M059J (cell line): ENCODE measurements around the gene GLTPD2. TPM values are rescaled to one million over a fixed set of nuclear protein-coding genes. Genes with fewer than 3 reads are reported as not detected.

Source experiments
- DNase-seq: peaks from one replicate; pipeline ENCODE4 v3.0.0-alpha.2; 2012; ENCODE audit warnings: low read depth
- total RNA-seq: library from RNA; depleted of rRNA; stranded (reverse); fragments of >200 nt; shearing (Covaris generic); gene quantifications from 2 replicates; pipeline ENCODE4 v1.2.3, GENCODE V29; 2014; rRNA removed

Gene GLTPD2
- total RNA-seq = not detected in 2 replicates

GRCh38 chr17:4788807-4789700 lies at the start of gene GLTPD2:
GLTPD2 (plus strand) TSS chr17:4788964; CDS start chr17:4789012, 48 bp downstream.
- DNase-seq = no peak

GRCh38 chr17:4739122-4740024 lies 49.4 kb upstream of the GLTPD2 start, which contains the start of the genes CXCL16 and ZMYND15:
CXCL16 (minus strand) TSS chr17:4739928; CDS start chr17:4739339, 589 bp downstream.
ZMYND15 (plus strand) TSS chr17:4739833; CDS start chr17:4740549, 716 bp downstream.
- DNase-seq = peak; percentile 36

- no peak for DNase-seq
Observed at GRCh38 chr17:4740025-4740351, 48.8 kb upstream of the GLTPD2 start.

- DNase-seq = no peak
Observed at GRCh38 chr17:4740584-4740983, 48.2 kb upstream of the GLTPD2 start.

GRCh38 chr17:4741544-4741943 lies 47.2 kb upstream of the GLTPD2 start:
- no peak for DNase-seq

GRCh38 chr17:4742133-4742532 lies 46.6 kb upstream of the GLTPD2 start:
- DNase-seq = no peak

- DNase-seq = peak; percentile 11
Observed at GRCh38 chr17:4742629-4743028, 46.1 kb upstream of the GLTPD2 start.

GRCh38 chr17:4743216-4743615 lies 45.5 kb upstream of the GLTPD2 start:
- DNase-seq = no peak

- no peak for DNase-seq
Observed at GRCh38 chr17:4743898-4744297, 44.9 kb upstream of the GLTPD2 start.

- DNase-seq = no peak
Observed at GRCh38 chr17:4744999-4745969, 43.5 kb upstream of the GLTPD2 start.

- DNase-seq = peak; percentile 11
Observed at GRCh38 chr17:4747847-4748246, 40.9 kb upstream of the GLTPD2 start.

- no peak for DNase-seq
Observed at GRCh38 chr17:4748686-4749085, 40.1 kb upstream of the GLTPD2 start.

- DNase-seq = no peak
Observed at GRCh38 chr17:4750606-4751005, 38.2 kb upstream of the GLTPD2 start.

- no peak for DNase-seq
Observed at GRCh38 chr17:4751932-4752331, 36.8 kb upstream of the GLTPD2 start.

GRCh38 chr17:4753392-4753791 lies 35.4 kb upstream of the GLTPD2 start:
- DNase-seq = no peak

- no peak for DNase-seq
Observed at GRCh38 chr17:4759776-4760236, 29.0 kb upstream of the GLTPD2 start.

- no peak for DNase-seq
Observed at GRCh38 chr17:4764595-4764994, 24.2 kb upstream of the GLTPD2 start.

- no peak for DNase-seq
Observed at GRCh38 chr17:4766201-4766600, 22.6 kb upstream of the GLTPD2 start.

GRCh38 chr17:4766723-4767122 lies 22.0 kb upstream of the GLTPD2 start:
- DNase-seq = no peak

GRCh38 chr17:4768298-4768697 lies 20.5 kb upstream of the GLTPD2 start:
- no peak for DNase-seq

GRCh38 chr17:4769628-4770027 lies 19.1 kb upstream of the GLTPD2 start:
- peak; percentile 43 for DNase-seq
